ENCODE data around the gene SEC14L5.

- TF ChIP-seq CEBPB (IDR thresholded peaks at IDR 0.05; ENCODE audit: borderline replicate concordance in 1 of 2, low read depth in 2 of 2, low read length in 2 of 2) = no peak
- TF ChIP-seq ZBED1 (IDR thresholded peaks at IDR 0.05; ENCODE audit: borderline replicate concordance) = no peak
- TF ChIP-seq ELK1 (IDR thresholded peaks at IDR 0.05; ENCODE audit: low read depth, low read length) = no peak
- no peak for TF ChIP-seq JUND (IDR thresholded peaks at IDR 0.05; ENCODE audit: low read depth, low read length)
- TF ChIP-seq, protein P1, sequence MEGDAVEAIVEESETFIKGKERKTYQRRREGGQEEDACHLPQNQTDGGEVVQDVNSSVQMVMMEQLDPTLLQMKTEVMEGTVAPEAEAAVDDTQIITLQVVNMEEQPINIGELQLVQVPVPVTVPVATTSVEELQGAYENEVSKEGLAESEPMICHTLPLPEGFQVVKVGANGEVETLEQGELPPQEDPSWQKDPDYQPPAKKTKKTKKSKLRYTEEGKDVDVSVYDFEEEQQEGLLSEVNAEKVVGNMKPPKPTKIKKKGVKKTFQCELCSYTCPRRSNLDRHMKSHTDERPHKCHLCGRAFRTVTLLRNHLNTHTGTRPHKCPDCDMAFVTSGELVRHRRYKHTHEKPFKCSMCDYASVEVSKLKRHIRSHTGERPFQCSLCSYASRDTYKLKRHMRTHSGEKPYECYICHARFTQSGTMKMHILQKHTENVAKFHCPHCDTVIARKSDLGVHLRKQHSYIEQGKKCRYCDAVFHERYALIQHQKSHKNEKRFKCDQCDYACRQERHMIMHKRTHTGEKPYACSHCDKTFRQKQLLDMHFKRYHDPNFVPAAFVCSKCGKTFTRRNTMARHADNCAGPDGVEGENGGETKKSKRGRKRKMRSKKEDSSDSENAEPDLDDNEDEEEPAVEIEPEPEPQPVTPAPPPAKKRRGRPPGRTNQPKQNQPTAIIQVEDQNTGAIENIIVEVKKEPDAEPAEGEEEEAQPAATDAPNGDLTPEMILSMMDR (IDR thresholded peaks at IDR 0.05 in 2 of 3, conservative IDR thresholded peaks at IDR 0.05 in 1 of 3; ENCODE audit: control insufficient read depth in 2 of 3, extremely low read depth in 1 of 3, insufficient read depth in 1 of 3, low read depth in 3 of 3, low read length in 3 of 3) = peak; percentile 8 to 29 (median 18); a peak in 2 of 6 replicates
- no peak for TF ChIP-seq YY1 (IDR thresholded peaks at IDR 0.05; ENCODE audit: low read depth, low read length)
- no peak for TF ChIP-seq RCOR1 (conservative IDR thresholded peaks at IDR 0.05; ENCODE audit: low read depth, low read length)
- TF ChIP-seq ZBTB33 (IDR thresholded peaks at IDR 0.05) = no peak
- TF ChIP-seq, protein P2, sequence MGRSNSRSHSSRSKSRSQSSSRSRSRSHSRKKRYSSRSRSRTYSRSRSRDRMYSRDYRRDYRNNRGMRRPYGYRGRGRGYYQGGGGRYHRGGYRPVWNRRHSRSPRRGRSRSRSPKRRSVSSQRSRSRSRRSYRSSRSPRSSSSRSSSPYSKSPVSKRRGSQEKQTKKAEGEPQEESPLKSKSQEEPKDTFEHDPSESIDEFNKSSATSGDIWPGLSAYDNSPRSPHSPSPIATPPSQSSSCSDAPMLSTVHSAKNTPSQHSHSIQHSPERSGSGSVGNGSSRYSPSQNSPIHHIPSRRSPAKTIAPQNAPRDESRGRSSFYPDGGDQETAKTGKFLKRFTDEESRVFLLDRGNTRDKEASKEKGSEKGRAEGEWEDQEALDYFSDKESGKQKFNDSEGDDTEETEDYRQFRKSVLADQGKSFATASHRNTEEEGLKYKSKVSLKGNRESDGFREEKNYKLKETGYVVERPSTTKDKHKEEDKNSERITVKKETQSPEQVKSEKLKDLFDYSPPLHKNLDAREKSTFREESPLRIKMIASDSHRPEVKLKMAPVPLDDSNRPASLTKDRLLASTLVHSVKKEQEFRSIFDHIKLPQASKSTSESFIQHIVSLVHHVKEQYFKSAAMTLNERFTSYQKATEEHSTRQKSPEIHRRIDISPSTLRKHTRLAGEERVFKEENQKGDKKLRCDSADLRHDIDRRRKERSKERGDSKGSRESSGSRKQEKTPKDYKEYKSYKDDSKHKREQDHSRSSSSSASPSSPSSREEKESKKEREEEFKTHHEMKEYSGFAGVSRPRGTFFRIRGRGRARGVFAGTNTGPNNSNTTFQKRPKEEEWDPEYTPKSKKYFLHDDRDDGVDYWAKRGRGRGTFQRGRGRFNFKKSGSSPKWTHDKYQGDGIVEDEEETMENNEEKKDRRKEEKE (IDR thresholded peaks at IDR 0.05) = no peak
- TF ChIP-seq RAD21 (IDR thresholded peaks at IDR 0.05; ENCODE audit: insufficient read depth, low read depth, low read length) = no peak
- no peak for TF ChIP-seq POLR2AphosphoS5 (IDR thresholded peaks at IDR 0.05; ENCODE audit: low read length)
- TF ChIP-seq PAX5 (IDR thresholded peaks at IDR 0.05; ENCODE audit: borderline replicate concordance, low read depth, low read length) = no peak
- no peak for TF ChIP-seq CBX5 (IDR thresholded peaks at IDR 0.05; ENCODE audit: low read depth)
These were observed 67.1 kb downstream of the SEC14L5 start for GRCh38 chr16:5025171-5025632.

Measured in GM12878 (cell line).